ENCODE data around the gene HID1.

GRCh38 chr17:75001915-75002843 lies 29.6 kb upstream of the HID1 start:
- TF ChIP-seq GATA3 (IDR thresholded peaks at IDR 0.05; ENCODE audit: low read depth, low read length), result no peak
- TF ChIP-seq GATA2 (IDR thresholded peaks at IDR 0.05; ENCODE audit: low read depth, low read length), result no peak
